Panc1 (cell line): ENCODE data around the gene GPD2.

Experiments
- POLR2AphosphoS5 ChIP-seq: IDR thresholded peaks from 2 replicates; pipeline ENCODE4 v1.6.1; 2012; ENCODE audit warnings: mild to moderate bottlenecking, low read depth, low read length, moderate library complexity
- TCF7L2 ChIP-seq: IDR thresholded peaks from 2 replicates; pipeline ENCODE4 v1.6.1; 2011; ENCODE audit warnings: mild to moderate bottlenecking, low read depth, low read length, inconsistent platforms
- TF ChIP-seq, protein P1 (sequence below): fragments of 450-650 bp; IDR thresholded peaks from 2 replicates; pipeline ENCODE4 v1.5.1; 2017; ENCODE audit warnings: mild to moderate bottlenecking
- TF ChIP-seq, protein P2 (sequence below), 2 experiments: IDR thresholded peaks; 2 replicates each; pipeline ENCODE4 v1.6.1; 2011 to 2012; ENCODE audit warnings: low read depth in 2 of 2, control low read depth in 1 of 2, low read length in 1 of 2, mild to moderate bottlenecking in 1 of 2, moderate library complexity in 1 of 2; ENCODE audit not compliant: insufficient read depth in 1 of 2

DNA sequence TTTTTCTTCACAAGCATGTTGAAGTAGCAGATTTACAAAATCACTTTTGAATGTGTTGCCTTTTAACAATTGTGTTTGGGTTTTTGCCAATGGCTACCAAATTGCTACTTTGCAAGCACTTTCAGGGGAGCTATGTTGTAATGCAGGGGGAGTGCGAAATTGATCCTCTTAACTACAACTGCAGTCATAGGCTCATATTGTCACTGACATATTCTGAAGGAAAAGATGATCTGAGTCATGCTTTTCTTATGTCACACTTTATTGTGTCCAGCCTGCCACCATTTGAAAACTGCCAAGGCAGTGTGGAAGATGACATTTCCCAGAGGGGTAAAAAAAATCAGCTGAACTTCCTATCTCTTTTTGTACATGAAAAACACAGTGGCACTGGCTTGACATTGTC lies 74.9 kb downstream of the GPD2 start:
- TF ChIP-seq, protein P1, sequence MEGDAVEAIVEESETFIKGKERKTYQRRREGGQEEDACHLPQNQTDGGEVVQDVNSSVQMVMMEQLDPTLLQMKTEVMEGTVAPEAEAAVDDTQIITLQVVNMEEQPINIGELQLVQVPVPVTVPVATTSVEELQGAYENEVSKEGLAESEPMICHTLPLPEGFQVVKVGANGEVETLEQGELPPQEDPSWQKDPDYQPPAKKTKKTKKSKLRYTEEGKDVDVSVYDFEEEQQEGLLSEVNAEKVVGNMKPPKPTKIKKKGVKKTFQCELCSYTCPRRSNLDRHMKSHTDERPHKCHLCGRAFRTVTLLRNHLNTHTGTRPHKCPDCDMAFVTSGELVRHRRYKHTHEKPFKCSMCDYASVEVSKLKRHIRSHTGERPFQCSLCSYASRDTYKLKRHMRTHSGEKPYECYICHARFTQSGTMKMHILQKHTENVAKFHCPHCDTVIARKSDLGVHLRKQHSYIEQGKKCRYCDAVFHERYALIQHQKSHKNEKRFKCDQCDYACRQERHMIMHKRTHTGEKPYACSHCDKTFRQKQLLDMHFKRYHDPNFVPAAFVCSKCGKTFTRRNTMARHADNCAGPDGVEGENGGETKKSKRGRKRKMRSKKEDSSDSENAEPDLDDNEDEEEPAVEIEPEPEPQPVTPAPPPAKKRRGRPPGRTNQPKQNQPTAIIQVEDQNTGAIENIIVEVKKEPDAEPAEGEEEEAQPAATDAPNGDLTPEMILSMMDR: no peak
- TF ChIP-seq POLR2AphosphoS5: no peak
- TF ChIP-seq, protein P2, sequence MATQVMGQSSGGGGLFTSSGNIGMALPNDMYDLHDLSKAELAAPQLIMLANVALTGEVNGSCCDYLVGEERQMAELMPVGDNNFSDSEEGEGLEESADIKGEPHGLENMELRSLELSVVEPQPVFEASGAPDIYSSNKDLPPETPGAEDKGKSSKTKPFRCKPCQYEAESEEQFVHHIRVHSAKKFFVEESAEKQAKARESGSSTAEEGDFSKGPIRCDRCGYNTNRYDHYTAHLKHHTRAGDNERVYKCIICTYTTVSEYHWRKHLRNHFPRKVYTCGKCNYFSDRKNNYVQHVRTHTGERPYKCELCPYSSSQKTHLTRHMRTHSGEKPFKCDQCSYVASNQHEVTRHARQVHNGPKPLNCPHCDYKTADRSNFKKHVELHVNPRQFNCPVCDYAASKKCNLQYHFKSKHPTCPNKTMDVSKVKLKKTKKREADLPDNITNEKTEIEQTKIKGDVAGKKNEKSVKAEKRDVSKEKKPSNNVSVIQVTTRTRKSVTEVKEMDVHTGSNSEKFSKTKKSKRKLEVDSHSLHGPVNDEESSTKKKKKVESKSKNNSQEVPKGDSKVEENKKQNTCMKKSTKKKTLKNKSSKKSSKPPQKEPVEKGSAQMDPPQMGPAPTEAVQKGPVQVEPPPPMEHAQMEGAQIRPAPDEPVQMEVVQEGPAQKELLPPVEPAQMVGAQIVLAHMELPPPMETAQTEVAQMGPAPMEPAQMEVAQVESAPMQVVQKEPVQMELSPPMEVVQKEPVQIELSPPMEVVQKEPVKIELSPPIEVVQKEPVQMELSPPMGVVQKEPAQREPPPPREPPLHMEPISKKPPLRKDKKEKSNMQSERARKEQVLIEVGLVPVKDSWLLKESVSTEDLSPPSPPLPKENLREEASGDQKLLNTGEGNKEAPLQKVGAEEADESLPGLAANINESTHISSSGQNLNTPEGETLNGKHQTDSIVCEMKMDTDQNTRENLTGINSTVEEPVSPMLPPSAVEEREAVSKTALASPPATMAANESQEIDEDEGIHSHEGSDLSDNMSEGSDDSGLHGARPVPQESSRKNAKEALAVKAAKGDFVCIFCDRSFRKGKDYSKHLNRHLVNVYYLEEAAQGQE (IDR thresholded peaks at IDR 0.05; ENCODE audit: insufficient read depth in 1 of 2, low read depth in 2 of 2, low read length in 1 of 2): no peak
- no peak for TF ChIP-seq TCF7L2
